Neural progenitor cell (in vitro differentiated cells): ENCODE results near the gene MTREX. TPM values are rescaled to one million over a fixed set of nuclear protein-coding genes. Genes with fewer than 3 reads are reported as not detected.

Experiments used
- DNase-seq: peaks from one replicate; pipeline ENCODE4 v3.0.0-alpha.2; 2016; ENCODE audit warnings: low spot score
- H2AFZ ChIP-seq: fragments of 200-600 bp; sonication (generic); replicated peaks from 2 replicates; pipeline ENCODE4 v1.6.1; 2016; ENCODE audit warnings: antibody characterized with exemption
- H3F3A ChIP-seq: fragments of 200-600 bp; sonication (generic); 2 replicates; pipeline ENCODE4 v1.6.1; 2016; ENCODE audit warnings: antibody characterized with exemption, low read depth
- H3K27ac ChIP-seq: fragments of 200-600 bp; sonication (generic); 2 replicates; pipeline ENCODE4 v1.5.1; 2016; ENCODE audit warnings: mild to moderate bottlenecking
- H3K27me3 ChIP-seq: fragments of 200-600 bp; sonication (generic); 2 replicates; pipeline ENCODE4 v1.6.1; 2016; ENCODE audit warnings: mild to moderate bottlenecking, moderate library complexity
- H3K36me3 ChIP-seq: fragments of 200-600 bp; sonication (generic); 2 replicates; pipeline ENCODE4 v1.5.1; 2016
- H3K4me1 ChIP-seq: fragments of 200-600 bp; sonication (generic); 2 replicates; pipeline ENCODE4 v1.6.1; 2016; ENCODE audit warnings: mixed run types
- H3K4me2 ChIP-seq: fragments of 200-600 bp; sonication (generic); 2 replicates; pipeline ENCODE4 v1.6.1; 2016
- H3K4me3 ChIP-seq: fragments of 200-600 bp; sonication (generic); 2 replicates; pipeline ENCODE4 v1.5.1; 2016
- H3K79me2 ChIP-seq: fragments of 200-600 bp; sonication (generic); 2 replicates; pipeline ENCODE4 v1.6.1; 2016; ENCODE audit warnings: low read depth
- H3K9ac ChIP-seq: fragments of 200-600 bp; sonication (generic); 2 replicates; pipeline ENCODE4 v1.6.1; 2016
- H3K9me3 ChIP-seq: fragments of 200-600 bp; sonication (generic); 2 replicates; pipeline ENCODE4 v1.5.1; 2016; ENCODE audit warnings: low read depth
- H4K20me1 ChIP-seq: fragments of 200-600 bp; sonication (generic); 2 replicates; pipeline ENCODE4 v1.6.1; 2016; ENCODE audit warnings: low read depth
- H3K27ac Mint-ChIP-seq: 3 replicates; pipeline ENCODE4 v1.8.0; 2021; ENCODE audit warnings: mixed read lengths
- H3K27me3 Mint-ChIP-seq: 2 replicates; pipeline ENCODE4 v1.8.0; 2022; ENCODE audit warnings: low read depth, mild to moderate bottlenecking, inconsistent platforms, moderate library complexity, mixed read lengths; ENCODE audit not compliant: insufficient read depth
- H3K36me3 Mint-ChIP-seq: 3 replicates; pipeline ENCODE4 v1.8.0; 2021; ENCODE audit warnings: mixed read lengths
- H3K4me1 Mint-ChIP-seq: 3 replicates; pipeline ENCODE4 v1.8.0; 2021; ENCODE audit warnings: mixed read lengths
- H3K4me3 Mint-ChIP-seq: 3 replicates; pipeline ENCODE4 v1.8.0; 2021; ENCODE audit warnings: mild to moderate bottlenecking, moderate library complexity, mixed read lengths
- H3K9me3 Mint-ChIP-seq: 3 replicates; pipeline ENCODE4 v1.8.0; 2020; ENCODE audit warnings: mixed read lengths
- CTCF ChIP-seq: fragments of 200-600 bp; sonication (generic); IDR thresholded peaks from 2 replicates; pipeline ENCODE4 v1.5.1; 2017; ENCODE audit warnings: antibody characterized with exemption, mild to moderate bottlenecking
- EZH2 ChIP-seq: fragments of 200-600 bp; sonication (generic); IDR thresholded peaks from 2 replicates; pipeline ENCODE4 v1.6.1; 2017; ENCODE audit warnings: antibody characterized with exemption, mild to moderate bottlenecking, moderate library complexity
- EZH2phosphoT487 ChIP-seq: fragments of 200-600 bp; sonication (generic); IDR thresholded peaks from 2 replicates; pipeline ENCODE4 v1.6.1; 2017; ENCODE audit warnings: antibody characterized with exemption
- total RNA-seq: library from RNA; depleted of rRNA; stranded (reverse); fragments of >200 nt; gene quantifications from 2 replicates; pipeline ENCODE4 v1.2.3, GENCODE V29; 2015; ENCODE audit warnings: low replicate concordance

The MTREX gene
- total RNA-seq, 1 donor from 2014 or later = 198 TPM

GRCh38 chr5:55305345-55305744 is 2.4 kb upstream of the MTREX start:
- Histone ChIP-seq H3K4me3 (no peak overlapping the region), H3K36me3 (no peaks in the 10 kb centered on the region), H3K27ac (no peak overlapping the region), H2AFZ (no peak overlapping the region), H3F3A (peaks cover 10% of the 10 kb centered on the region), H3K9me3 (no peaks in the 10 kb centered on the region), H3K79me2 (peaks cover 96% of the 10 kb centered on the region), H3K4me2 (peak overlapping the region; percentile 86), H3K4me1 (peaks cover 27% of the 10 kb centered on the region), H4K20me1 (peaks cover 17% of the 10 kb centered on the region), H3K9ac (no peak overlapping the region), H3K27me3 (no peaks in the 10 kb centered on the region)
- Mint-ChIP-seq H3K4me3 (no peak overlapping the region), H3K4me1 (no peaks in the 10 kb centered on the region), H3K9me3 (peaks cover 4% of the 10 kb centered on the region), H3K27me3 (no peaks in the 10 kb centered on the region), H3K36me3 (peaks cover 16% of the 10 kb centered on the region), H3K27ac (no peak overlapping the region)
- TF ChIP-seq EZH2 (no peak), EZH2phosphoT487 (no peak), CTCF (no peak)
- DNase-seq = no peak

GRCh38 chr5:55306641-55307382 is 977 bp upstream of the MTREX start:
- H3K27ac Mint-ChIP-seq = no peak overlapping the region
- Histone ChIP-seq H3K79me2 (peaks cover 96% of the 10 kb centered on the region), H3K36me3 (no peaks in the 10 kb centered on the region), H3K9ac (peak overlapping the region; percentile 89), H3K4me2 (peak overlapping the region; percentile 86), H4K20me1 (peaks cover 17% of the 10 kb centered on the region), H3K27me3 (no peaks in the 10 kb centered on the region), H3K27ac (peak overlapping the region; percentile 91), H2AFZ (peak overlapping the region; percentile 86), H3K9me3 (no peaks in the 10 kb centered on the region), H3K4me3 (peak overlapping the region; percentile 69), H3K4me1 (peaks cover 27% of the 10 kb centered on the region), H3F3A (peaks cover 10% of the 10 kb centered on the region)
- no peaks in the 10 kb centered on the region for H3K27me3 Mint-ChIP-seq
- no peaks in the 10 kb centered on the region for H3K4me1 Mint-ChIP-seq
- no peak for DNase-seq
- H3K36me3 Mint-ChIP-seq = peaks cover 22% of the 10 kb centered on the region
- no peak for TF ChIP-seq EZH2phosphoT487
- H3K4me3 Mint-ChIP-seq = no peak overlapping the region
- H3K9me3 Mint-ChIP-seq = no peaks in the 10 kb centered on the region

- peaks cover 26% of the 10 kb centered on the region for H3K36me3 Mint-ChIP-seq
- H3K4me1 Mint-ChIP-seq = no peaks in the 10 kb centered on the region
- no peaks in the 10 kb centered on the region for H3K9me3 Mint-ChIP-seq
- H3K4me1 ChIP-seq = peaks cover 27% of the 10 kb centered on the region
- H3K79me2 ChIP-seq = peaks cover 96% of the 10 kb centered on the region
- peak overlapping the region; percentile 86 for H2AFZ ChIP-seq
- peaks cover 25% of the 10 kb centered on the region for H4K20me1 ChIP-seq
- no peaks in the 10 kb centered on the region for H3K27me3 ChIP-seq
- H3K4me3 ChIP-seq = peak overlapping the region; percentile 69
- H3K4me2 ChIP-seq = peak overlapping the region; percentile 86
- H3K27ac Mint-ChIP-seq = no peak overlapping the region
- TF ChIP-seq EZH2 (no peak), CTCF (no peak), EZH2phosphoT487 (no peak)
- H3K9me3 ChIP-seq = no peaks in the 10 kb centered on the region
- DNase-seq = no peak
- peak overlapping the region; percentile 89 for H3K9ac ChIP-seq
- H3K27ac ChIP-seq = peak overlapping the region; percentile 91
- no peaks in the 10 kb centered on the region for H3K27me3 Mint-ChIP-seq
- H3K36me3 ChIP-seq = no peaks in the 10 kb centered on the region
- H3K4me3 Mint-ChIP-seq = no peak overlapping the region
- peaks cover 10% of the 10 kb centered on the region for H3F3A ChIP-seq
These were observed 556 bp downstream of the MTREX start for GRCh38 chr5:55308254-55308836.
